Medulla oblongata (tissue), 1 donor: ENCODE results near the gene PFKL.

Source experiments
- DNase-seq: peaks from one replicate; pipeline ENCODE4 v3.0.0-alpha.2; 2015; ENCODE audit errors: extremely low spot score

Gene PFKL

GRCh38 chr21:44299458-44300261, at the start of gene PFKL:
Gene PFKL, plus strand, starts transcription at chr21:44300053. Its CDS starts 53 bp downstream, at chr21:44300106.
- DNase-seq: peak; percentile 67

DNA sequence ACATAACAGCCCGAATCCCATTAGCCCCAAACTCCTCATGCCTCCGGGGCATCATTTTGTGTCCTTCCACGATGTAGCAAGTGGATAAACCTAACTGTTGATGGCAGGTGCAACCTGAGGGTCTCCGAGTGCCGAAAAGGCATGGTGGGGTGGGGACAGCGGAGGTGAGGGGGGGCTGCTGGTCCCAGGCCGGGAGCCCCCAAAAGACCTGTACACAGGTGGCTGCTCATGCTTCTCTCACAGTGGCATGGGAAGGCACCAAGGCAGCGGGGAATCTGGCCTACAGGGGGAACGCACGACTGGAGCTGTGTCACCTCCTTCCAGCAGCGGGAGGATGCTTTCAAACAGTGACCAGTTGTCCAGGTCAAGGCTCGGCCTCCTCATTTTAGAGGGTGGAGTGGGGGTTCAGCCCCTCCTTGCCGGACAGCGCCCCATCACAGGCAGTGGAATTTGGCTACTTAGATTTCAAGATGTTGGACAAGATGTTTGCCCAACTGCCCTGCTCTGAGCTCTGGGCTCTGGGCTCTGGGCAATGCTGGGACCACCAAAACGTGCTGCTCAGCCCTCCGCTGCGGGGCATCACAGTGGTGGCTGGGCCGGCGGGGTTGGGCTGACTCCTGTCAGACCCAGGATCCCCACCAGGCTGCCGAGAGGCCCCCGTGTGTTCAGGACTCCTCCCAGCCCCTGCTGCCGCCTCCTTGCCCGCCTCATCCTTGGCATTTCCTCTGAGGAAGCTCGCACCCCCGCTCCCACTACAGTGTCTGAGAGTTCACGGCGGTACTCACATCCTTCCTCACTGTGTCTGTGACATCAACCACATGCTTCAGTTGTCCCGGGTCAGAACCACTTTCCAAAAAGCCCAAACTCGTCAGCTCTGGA, 45.8 kb upstream of the PFKL start:
- DNase-seq: no peak

DNA sequence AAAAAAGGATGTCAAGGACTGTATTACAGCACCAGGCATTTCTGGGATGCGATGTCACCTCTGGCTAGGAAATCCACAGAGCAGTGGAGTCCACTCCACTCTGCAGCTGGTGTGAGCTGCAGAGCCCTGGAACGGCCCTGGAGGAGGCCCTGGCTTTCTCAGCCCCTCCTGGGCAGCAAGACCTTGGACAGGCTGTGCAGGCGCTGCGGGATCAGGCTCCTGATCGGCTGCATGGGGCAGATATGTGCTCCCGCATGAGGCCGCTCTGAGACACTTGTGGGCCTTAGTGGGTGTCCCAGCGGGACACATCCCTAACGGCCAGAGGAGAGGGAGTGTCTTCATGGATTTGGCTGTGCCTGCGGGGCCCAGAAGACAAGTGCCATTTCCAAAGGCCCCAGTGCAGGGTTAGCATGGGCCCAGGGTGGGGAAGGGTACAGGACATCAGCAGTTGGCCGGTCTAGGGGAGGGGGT, 44.3 kb upstream of the PFKL start:
- DNase-seq: no peak

DNA sequence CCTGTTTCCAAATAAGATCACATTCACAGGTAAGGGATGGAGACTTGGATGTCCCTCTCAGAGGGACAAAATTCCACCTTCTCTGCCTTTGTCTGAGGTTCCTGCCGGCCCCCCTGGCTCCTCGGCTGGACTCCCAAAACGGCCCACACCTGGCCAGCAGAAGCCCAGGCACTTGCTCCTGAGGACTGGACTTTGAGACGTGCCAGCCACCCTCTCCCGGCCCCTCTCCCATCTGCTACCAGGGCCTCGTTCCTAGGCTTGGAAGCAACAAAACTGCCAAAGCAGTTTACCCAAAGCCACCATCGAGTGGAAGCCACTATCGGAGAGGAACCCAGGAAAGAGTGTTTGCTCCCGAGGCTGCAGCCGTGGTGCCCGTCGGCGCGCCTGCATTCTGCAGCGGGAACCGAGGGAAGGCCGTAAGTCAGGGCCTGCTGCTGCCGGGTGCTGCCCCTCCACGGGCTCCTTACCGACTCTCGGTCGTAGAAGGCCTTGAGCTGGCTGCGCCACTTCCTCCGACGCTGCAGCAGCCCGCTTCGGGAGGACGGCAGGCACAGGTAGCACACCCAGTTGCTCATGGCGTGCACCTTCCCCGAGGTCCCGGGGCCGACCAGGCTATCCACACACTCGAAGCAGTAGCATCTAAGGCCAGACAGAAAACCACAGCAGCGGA, 41.7 kb upstream of the PFKL start:
- DNase-seq: no peak

DNA sequence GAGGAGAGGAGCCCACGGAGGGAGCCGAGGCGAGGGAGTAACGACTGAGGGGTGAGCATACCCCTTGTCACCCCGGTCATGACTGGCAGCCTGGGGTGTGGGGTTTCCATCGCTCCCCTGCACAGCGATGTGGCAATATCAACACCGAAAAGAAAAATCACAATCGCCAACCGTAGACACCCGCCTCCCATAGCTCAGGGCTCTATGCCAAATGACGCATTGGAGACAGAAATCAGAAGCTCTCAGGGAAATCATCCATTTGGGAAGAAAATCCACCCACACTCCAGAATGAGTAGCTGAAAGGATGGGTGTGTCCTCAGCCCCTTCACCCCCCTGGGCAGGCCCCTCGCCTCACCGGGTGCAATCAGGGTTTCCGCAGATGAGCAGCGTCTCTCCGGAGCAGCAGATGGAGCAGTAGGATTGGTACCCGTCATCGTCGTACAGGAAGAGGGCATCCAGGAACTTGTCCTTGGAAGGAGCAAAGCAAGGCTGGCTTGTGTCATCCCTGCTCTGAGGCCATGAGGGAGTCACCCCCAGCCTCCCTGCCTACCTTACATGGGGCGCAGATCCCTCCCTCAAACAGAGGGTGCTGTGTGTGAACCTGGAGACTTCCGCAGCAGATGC, 40.7 kb upstream of the PFKL start:
- no peak for DNase-seq

GRCh38 chr21:44260066-44260465, 39.8 kb upstream of the PFKL start:
- DNase-seq: no peak

GRCh38 chr21:44260791-44261631, 38.8 kb upstream of the PFKL start:
- DNase-seq: no peak

DNA sequence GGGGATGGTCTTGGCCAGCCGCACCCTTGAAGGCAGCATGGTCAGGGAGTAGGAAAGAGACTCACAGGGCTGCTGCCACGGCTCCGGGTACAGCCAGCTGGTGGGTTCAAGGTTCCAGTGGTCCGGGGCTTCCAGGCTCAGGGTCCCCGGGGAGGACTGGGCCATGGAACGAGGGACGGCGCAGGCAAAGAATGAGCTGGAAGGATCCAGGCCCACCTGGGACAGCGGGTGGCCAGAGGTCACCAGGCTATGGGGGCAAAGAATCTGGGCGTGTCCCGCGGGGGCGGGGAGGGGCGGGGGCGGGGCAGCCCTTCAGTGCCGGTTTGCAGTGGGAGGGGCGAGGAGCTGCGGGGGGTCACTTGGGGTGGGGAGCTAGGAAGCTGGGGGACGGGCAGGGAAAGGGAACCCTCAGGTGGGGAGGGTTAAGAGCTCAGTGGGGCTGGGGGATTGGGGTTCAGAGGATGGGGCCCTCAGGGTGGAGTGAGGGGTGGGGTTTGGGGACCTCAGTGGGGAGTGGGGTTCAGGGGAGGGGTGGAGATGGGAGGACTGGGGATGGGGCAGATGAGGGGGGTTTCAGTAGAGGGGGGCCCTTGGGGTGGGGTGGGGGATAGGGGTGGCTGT, 38.1 kb upstream of the PFKL start, which contains the start of gene DNMT3L:
DNMT3L (minus strand) TSS at position 223 of the 621 bp plus-strand sequence. CDS start 638 bp downstream, outside the sequence.
- DNase-seq: no peak

GRCh38 chr21:44262338-44263056, 37.4 kb upstream of the PFKL start:
- no peak for DNase-seq

- DNase-seq: no peak
Observed at GRCh38 chr21:44263221-44263760, 36.6 kb upstream of the PFKL start.

GRCh38 chr21:44263768-44264167, 36.1 kb upstream of the PFKL start:
- DNase-seq: no peak

- no peak for DNase-seq
Observed at GRCh38 chr21:44265734-44266270, 34.1 kb upstream of the PFKL start.

DNA sequence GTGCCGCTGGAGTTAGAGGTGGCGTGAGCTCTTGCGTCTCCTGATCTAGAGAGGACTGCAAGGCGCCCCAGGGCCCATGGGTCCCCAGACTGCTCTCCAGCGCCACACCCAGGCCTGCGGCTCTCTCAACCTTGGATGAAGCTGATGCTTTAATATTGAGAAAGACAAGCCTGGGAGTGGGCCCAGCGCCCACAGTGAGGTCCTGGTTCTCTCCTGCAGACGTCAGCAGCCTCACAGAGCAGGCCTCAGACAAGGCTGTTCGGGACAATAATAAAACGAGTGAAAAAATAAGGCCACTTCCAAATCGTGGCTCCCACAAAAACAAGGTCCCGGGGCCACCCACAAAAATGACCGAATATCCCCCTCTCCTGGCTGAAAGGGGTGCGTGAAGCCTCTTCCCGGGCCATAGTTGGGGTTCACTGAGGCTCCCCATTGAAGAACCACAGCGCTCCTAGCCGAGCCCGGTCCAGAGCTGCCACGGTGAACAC, 32.2 kb upstream of the PFKL start:
- peak; percentile 6 for DNase-seq

DNA sequence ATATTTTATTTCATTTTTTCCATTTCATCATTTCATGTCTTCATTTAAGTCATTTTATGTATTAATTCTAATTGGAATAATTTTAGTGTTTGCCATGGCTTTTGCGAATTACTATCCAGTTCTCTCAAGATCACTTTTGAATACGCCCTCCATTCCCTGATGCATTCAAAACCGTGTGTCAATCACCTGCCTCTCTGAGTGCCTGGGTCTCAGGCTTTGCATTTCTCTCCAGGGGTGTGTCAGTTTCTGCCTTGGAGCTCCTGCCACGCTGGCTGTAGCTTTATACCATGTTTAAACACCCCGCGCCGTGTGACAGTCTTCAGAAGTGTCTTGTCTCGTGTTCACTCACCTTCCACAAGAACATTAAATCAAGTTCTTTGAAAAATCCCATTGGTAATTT, 30.8 kb upstream of the PFKL start:
- DNase-seq: no peak

- DNase-seq: no peak
Observed at GRCh38 chr21:44271558-44272283, 28.1 kb upstream of the PFKL start.

DNA sequence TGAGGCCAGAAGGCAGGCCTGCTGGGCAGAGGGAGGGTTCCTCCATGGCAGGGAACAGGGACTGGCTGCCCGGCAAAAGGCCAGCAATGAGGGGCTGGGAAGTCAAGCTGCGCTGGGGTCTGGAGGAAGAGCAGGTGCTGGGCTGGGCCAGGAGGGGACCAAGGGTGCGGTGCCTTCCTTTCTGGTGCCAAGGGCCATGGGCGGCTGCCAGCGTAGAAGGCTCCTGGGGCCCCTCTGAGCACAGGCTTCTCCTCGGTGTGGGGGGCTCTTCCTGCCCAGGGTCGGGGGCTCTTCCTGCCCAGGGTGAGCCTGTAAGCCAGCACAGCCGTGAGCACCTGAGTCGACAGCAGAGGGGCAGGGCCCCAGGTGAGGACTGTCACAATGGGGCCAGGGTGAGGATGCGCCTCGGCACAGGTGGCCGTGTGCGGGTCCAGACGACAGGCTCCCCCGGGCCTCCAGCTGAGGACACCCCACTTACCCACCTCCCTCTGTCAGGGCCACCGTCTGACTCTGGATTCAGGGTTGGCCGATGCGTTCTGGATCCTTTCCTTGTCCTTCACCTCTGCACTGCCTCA, 27.5 kb upstream of the PFKL start:
- DNase-seq: no peak

DNA sequence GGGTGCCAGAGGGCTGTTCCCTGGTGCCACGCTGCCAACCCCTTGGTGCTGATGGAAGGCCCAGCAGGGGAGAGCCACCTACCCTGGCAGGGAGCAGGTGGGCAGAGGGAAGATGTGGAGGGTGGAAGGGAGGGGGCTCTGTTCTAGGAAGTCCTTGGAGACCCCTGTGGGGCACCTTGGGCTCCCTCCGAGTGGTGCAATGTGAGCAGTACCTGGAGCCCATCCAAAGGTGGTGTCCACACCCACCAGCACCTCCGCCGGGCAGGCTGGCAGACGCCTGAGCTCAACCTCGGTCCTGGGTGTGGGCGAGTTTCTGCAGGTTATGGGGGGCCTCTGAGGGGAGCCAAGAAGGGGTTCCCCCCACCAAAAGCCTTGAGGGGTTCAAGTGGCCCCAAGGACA, 26.8 kb upstream of the PFKL start:
- no peak for DNase-seq

DNA sequence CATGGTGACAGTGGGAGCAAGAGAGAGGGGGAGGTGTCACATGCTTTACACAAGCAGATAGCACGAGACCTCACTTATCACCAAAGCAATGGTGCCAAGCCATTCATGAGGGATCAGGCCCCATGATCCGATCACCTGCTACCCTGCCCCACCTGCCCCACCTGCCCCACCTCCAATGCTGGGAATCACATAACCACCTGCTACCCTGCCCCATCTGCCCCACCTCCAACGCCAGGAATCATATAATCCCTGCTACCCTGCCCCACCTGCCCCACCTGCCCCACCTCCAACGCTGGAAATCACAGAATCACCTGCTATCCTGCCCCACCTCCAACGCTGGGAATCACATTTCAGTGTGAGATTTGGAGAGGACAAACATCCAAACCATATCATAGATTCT, 24.8 kb upstream of the PFKL start:
- DNase-seq: no peak
